GM19193 (cell line): ENCODE data around the gene LRRC36.

Experiments used
- POLR2A ChIP-seq: IDR thresholded peaks from 4 replicates; pipeline ENCODE4 v1.6.1; 2011; ENCODE audit not compliant: insufficient read depth, insufficient read length; ENCODE audit errors: extremely low read depth

Gene LRRC36

DNA sequence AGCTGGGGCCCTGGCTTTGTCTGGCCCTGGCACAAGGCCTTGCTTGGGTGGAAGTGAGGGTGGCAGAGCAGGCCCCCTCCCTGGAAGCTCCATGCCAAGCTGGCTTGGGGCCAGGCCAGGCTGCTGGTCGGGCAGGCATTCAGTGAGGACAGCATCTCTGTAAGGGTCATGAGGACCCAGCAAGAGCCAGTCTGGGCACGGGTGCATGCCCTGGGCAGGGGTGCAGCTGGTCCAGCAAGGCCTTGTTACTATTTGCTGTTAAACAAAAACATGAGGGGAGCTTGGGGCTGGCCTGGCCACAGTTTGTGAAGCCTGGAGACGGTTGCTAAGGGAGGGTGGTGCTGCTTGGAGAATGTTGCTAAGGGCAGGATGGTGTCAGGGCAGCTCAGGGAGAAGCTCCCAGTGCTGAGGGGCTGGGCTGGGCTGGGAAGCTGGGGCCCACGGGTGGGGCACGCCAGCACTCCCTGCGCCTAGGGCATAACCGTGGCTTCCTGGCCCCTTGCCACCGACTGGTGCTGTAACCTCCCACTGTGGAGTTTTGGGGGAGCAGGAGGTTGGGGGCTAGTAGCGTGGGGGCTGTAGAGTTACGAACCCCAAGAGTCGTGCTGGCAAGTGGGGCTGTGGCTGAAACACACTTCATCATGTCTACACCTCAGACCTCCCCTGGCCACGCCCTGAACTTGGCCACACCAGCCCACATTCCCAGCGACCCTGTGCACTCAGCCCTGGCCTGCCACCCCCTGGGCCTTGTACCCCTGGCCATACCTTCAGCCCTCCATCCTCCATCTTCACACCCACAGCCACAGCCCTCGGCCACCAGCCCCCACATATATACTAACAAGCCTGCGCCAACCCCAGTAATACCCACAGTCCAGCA, 65.0 kb downstream of the LRRC36 start:
- no peak for TF ChIP-seq POLR2A

DNA sequence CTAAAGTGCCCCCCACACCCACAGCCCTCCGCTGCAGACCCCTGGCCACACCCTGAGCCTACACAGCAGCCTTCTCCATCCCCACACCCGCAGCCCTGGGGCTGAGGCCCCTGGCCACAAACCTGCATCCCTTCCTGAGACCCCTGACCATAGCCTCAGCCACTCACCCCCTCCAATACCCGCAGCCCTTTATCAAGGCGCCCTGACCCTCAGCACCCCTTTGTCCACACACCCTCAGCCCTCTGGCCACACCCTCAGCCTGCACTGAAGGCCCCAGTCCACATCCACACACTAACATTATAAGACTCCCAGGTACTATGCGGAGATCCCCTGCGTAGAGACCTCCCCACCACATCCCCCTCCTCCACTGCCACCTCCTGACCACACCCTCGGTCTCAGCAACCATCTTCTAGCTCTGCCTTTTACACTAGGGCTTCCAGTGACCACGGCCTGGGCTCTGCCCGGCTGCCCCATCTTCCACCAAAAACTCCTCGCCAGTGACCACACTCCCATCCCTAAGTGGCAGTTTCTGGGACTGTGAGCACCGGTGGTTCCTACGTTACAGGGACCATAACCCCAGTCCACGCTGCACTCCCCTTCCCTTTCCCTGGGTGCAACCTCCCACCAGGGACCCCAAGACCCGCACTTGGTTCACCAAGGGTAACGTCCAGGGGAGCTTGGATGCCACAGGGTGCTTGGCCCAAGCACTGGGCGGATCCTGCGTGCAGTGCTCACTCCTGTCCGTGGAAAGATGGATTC, 65.9 kb downstream of the LRRC36 start:
- TF ChIP-seq POLR2A: no peak

DNA sequence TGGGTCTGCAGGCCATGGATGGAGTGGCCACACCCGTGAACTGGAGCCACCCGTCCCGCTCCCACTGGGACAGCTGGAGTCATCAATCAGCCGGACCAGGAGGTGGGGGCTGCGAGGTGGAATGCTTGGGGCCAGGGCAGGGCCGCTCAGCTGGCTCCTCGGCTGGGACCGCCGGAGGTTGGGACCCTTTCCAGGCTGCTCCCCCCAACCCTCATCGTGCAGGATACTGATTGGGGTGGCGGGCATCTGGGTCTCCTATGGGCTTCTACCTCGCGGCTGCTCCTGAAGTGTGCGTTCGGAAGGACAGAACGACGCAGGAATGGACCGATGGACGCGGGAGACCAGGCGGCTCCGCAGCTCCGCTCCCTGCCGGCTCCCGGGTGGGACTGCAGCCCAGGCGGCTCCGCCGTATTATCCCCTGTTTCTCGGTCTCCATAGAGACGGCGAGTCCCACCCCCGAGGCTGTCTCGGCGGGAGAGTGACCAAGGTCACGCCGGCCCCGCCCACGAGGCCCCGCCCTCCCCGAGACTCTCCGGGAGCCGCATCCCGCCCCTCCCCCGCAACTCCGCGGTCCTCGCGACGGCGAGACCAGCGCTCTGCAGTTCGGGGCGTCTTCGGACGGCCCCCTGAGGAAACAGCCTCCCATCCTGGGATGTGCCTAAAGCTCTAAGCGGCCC, 66.6 kb downstream of the LRRC36 start, which contains the start of gene TPPP3:
Gene TPPP3, minus strand, starts transcription at position 388 of the 677 bp plus-strand sequence. CDS start 2,387 bp downstream, outside the sequence.
- no peak for TF ChIP-seq POLR2A

DNA sequence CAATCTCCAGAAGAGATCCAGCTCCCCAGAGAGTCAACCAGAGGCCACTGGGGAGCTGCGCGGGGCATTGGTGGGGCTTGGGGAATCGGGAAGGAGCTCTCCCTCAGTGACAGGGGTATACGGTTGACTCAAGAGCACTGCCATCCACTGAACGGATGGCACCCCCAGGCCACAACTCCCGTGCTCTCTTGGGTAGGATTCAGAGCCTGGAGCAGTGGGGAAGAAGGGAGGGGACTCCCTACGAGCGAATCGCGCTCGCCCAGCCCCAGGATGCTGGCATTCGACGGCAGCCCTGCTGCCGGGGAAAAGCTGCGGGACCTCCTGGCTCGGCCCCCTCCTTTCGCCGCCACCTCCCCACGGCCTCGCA, 67.2 kb downstream of the LRRC36 start:
- no peak for TF ChIP-seq POLR2A

DNA sequence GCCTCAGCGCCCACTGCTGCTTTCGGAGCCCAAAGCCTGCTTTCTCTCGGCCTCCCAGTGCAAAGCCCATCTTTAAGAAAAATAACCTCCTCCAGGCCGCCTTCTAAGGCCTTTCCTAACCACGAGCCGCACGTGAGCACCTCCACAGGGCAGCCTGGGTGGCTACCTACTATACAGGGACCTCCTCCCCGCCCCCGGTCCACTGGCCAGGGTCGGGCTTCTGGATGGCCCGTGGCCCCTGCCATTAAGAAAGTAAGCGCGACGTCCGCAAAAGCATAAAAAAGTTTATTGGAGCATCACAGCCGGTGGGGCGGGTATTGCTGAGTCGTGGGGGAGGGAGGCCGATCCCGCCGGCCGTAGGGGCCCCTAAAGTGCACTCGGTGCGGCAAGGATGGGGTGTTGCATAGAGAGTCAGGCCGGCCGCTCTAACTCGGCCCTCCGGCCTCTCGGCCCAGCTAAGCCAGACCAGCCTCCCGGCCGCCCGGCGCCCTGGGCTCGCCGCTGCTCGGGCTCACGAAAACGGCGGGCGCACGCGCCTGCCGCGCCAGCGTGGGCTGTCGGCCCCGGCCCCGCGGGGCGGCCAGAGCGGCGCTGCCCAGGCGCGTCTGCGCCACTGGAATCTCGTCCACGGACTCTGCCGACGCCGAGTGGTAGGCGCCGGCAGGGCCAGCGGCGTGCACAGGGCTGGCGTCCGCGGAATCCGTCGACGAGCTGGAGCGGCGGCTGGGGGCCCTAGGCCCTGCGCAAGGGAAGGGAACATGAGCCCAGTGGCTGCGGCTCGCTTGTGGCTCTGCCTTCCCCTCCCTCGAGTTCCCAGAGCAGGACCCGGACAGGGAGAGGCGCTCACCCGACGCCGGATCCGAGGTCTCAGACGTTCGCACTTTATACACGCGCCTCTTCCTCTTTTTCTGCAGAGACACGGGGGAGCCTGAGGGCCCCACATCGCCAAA, 67.8 kb downstream of the LRRC36 start:
- TF ChIP-seq POLR2A: no peak

DNA sequence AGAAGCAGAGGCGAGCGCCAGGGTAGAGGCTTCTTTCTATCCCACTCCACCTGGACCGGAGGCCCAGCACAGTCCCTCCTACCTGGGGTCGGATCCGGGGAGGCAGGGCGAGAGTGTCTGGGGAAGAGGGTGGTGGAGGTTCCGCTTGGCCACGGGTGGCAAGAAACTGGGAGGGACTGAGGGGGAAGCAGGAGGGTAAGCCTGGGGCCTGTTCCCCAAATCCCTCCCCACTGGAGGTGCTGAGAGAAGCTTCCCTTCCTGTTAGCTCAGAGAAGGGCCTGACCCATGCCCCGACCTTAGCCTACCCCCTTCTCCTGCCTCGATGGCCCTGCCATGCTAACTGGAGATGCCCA, 68.5 kb downstream of the LRRC36 start:
- TF ChIP-seq POLR2A: no peak

DNA sequence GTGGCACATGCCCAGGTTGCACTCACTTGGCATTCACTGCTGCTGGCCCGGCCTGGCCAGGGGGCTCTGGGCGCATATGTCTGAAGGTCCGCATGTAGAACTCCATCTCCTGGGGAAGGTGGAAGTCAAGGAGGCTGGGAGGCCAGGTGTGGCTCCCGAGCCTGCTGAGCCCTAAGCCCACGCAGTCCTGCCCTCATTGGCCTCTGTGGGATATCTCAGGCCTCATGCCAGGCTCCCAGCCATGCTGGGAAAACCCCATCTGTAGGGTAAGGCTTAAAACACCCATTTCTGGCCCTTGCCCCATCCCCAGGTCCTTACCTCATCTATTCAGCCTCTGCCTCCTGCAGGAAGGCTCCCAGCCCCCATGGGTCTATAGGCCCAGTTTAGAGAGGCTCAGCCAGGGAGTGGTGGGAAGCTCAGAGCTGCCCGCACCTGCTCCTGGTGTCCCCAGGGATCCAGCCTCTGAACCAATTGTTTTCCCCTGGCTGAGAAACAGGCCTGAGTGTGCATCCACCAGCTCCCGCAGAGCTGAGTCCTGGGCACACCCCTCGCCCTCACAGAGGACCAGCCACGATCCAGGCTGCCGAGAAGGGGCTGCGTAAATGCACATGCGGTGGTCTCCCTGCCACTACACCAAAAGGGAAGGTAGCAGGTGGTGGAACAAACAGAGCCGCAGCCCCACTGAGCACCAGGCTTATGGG, 69.0 kb downstream of the LRRC36 start:
- TF ChIP-seq POLR2A: no peak

DNA sequence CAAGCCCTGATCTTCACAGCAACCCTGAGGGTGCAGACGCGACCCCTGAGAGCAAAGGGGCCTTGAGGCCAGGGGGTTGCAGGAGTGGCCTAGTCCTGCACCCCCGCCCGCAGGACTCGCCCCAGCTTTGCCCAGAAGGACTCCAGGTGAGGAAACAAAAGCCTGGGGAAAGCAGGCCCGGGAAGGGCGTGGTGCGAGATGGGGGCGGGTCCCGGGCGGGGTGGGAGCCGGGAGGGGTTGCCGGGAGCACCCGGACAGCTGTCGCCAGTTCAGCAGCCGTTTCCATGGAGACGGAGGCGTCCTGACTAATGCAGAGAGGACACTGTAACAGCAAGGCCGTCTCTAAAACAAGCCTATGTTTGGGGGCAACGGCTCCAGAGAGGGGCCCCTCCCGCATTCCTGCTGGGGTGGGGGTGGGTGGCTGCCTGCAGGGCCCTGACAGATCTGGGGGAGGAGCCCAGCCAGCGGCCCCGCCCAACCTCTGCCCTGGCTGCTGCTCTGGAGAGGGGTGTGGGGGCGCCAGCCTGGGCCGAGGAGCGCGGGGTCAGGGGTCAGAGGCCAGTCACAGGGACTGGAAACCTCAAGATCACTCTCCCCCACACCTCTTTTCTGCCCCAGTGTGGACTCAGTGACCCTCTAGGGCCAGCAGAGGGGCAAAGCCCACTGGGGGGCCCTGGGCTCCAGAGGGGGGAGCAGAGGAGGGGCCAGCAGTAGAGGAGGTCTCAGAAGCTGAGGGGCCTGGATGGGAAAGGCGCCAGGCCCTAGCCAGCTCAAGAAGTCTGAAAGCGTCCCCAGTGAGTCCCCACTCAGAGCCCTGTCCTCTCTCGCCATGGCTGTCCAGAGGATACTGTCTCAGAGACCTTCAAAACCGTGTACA, 69.8 kb downstream of the LRRC36 start:
- TF ChIP-seq POLR2A: no peak

DNA sequence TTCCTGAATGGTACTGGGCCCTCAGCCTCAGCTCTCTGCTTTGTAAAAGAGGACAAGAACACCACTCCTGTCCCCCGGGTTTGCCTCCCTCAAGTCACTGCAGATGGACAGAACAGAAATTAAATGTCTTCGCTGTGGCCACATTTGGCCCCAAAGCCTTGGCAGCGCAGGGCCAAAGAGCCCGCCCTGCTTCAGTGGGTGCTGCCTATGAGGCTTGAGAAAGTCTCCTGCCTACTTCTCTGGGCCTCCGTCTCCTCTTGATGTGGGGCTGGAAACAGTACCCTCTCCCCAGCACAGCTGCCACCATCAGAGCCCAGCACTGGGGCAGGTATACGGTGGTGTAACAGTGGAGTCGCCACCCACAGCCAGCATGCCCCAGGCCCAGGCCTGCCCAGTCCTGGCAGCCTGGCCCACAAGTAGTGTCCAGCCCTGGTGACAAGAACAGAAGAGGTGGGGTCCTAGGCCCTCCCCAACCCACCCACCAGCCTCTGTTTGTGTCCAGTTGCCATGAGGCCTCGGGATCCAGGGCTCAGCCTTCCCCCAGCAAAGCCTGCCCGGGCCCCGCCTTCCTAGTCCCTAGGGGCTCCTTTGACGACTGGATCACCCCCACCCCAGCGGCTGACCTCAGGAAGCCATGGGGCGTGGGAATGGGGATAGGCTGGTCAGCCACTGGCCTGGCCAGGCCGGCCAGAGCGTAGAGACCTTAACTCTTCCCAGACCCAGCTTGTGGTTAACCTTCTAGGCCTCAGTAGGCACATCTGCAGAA, 70.6 kb downstream of the LRRC36 start:
- no peak for TF ChIP-seq POLR2A

DNA sequence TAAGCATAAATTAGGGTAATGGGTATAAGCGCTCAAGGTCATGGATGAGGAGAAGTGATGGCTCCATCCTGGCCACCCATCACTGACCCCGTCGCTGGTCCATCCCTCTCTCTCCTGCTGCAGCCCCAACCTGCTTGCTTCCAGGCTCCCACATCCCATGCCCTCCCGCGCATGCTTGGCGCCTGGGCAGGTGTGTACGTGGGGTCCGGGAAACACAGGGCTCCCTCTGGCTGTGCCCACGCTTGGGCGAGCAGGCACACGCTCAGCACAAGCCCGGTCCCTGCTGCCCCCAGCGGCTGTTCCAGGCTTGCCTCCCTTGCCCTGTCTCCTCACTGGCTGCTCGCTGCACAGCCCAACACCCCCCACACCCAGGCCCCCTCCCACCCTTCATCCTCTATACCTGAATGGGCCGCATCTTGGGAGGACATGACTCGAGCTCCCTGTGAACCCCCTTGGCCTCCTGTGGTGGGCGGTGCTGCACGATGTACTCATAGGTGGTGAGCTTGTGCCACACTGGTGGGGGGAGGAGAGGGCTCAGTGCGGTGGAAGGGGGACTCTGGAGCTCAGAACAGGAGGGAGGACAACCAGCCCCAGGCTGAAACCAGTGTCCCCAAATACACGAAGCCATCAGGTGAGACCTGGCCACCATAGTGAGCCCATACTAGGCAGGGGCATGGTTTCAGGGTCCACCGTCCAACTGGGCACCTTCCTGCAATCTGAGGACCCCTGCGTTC, 71.4 kb downstream of the LRRC36 start:
- no peak for TF ChIP-seq POLR2A

DNA sequence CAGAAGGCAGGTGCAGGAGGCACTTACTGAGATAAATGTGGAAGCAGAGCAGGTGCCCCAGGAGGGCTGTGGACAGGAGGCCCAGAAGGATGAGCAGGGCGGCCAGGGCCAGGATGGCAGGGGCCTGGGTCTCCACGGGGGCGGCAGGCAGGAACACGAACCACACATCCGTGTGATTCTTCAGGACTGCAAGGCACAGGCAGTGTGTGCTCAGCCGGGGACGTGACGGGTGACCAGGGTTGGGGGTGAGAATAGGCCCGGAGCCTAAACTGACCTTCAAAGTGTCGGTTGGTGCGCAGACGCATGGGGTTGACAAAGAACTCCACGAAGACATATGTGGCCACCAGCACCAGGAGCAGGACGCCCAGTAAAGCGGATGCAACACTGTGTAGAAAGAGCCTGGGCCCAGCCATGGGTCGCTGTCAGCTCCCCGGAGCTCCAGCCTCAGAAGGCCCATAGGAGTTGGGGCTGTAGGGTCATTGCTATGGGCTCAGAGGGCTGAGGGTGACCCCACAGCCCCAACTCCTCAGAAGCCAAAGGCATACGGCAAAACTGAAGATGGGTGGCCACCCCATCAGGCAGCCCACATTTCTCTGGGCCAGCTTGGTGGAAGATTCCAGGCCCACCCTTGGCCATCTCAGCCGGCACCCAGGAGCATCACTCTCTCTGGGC, 72.1 kb downstream of the LRRC36 start:
- no peak for TF ChIP-seq POLR2A
